Measurements from ENCODE around the gene GSK3B. TPM values are rescaled to one million over a fixed set of nuclear protein-coding genes. Genes with fewer than 3 reads are reported as not detected.

Gene GSK3B
- total and polyA plus RNA-seq, 12 donors: 7.5 to 57.1 (median 46.1) TPM

GRCh38 chr3:120025520-120025919, 68.7 kb downstream of the GSK3B start:
- DNase-seq (no peak), ATAC-seq (no peak)
- Histone ChIP-seq H3K4me3 (no peak overlapping the region), H3K36me3 (no peaks in the 10 kb centered on the region), H3K9me3 (no peaks in the 10 kb centered on the region), H3K4me1 (peaks cover 0 to 73% (median 51%) of the 10 kb centered on the region in 9 donors), H3K27ac (no peak overlapping the region), H3K27me3 (no peaks in the 10 kb centered on the region)
- TF ChIP-seq CTCF (IDR thresholded peaks at IDR 0.05): no peak
- intact Hi-C loops (cut with DNase I): no loop called here
- WGBS, 2 donors: 89 to 91% methylated on average over 2 of the region's 2 CpGs

GRCh38 chr3:120024103-120024502, 70.1 kb downstream of the GSK3B start:
- Histone ChIP-seq H3K4me1 (peaks cover 0 to 79% (median 52%) of the 10 kb centered on the region in 9 donors), H3K27ac (no peak overlapping the region), H3K27me3 (no peaks in the 10 kb centered on the region), H3K36me3 (no peaks in the 10 kb centered on the region), H3K9me3 (no peaks in the 10 kb centered on the region), H3K4me3 (no peak overlapping the region)
- ATAC-seq (no peak), DNase-seq (no peak)
- 90 to 98% methylated on average over 1 of the region's 1 CpG for WGBS, 2 donors
- no peak for TF ChIP-seq CTCF (IDR thresholded peaks at IDR 0.05)
- intact Hi-C loops (cut with DNase I): no loop called here

GRCh38 chr3:120022729-120023128, 71.5 kb downstream of the GSK3B start:
- Histone ChIP-seq H3K4me3 (no peak overlapping the region), H3K4me1 (peaks cover 0 to 79% (median 56%) of the 10 kb centered on the region in 9 donors), H3K9me3 (no peaks in the 10 kb centered on the region), H3K27me3 (no peaks in the 10 kb centered on the region), H3K36me3 (no peaks in the 10 kb centered on the region), H3K27ac (no peak overlapping the region)
- DNase-seq (no peak), ATAC-seq (no peak)
- no peak for TF ChIP-seq CTCF (IDR thresholded peaks at IDR 0.05)
- WGBS, 2 donors: 74 to 75% methylated on average over 2 of the region's 2 CpGs
- intact Hi-C loops (cut with DNase I): no loop called here

- Histone ChIP-seq H3K4me1 (peaks cover 0 to 81% (median 57%) of the 10 kb centered on the region in 9 donors), H3K9me3 (no peaks in the 10 kb centered on the region), H3K27me3 (no peaks in the 10 kb centered on the region), H3K27ac (no peak overlapping the region), H3K4me3 (no peak overlapping the region), H3K36me3 (no peaks in the 10 kb centered on the region)
- no peak for ATAC-seq
- DNase-seq: no peak
- intact Hi-C loops (cut with DNase I): no loop called here
- TF ChIP-seq CTCF (IDR thresholded peaks at IDR 0.05): no peak
These were observed 72.7 kb downstream of the GSK3B start for GRCh38 chr3:120021523-120021922.

Data from heart right ventricle (tissue), 16 donors.